A673 (cell line): ENCODE data around the gene DNAH3. TPM values are rescaled to one million over a fixed set of nuclear protein-coding genes. Genes with fewer than 3 reads are reported as not detected.

Source experiments
- BruUV-seq: library from RNA; stranded (reverse); fragments of 400-500 nt; replicated peaks from 2 replicates; lab custom pipeline; 2021; lab: Mats Ljungman, UMichigan
- CTCF ChIA-PET: fragments of 300-600 bp; sonication (Branson Sonifier 250); formaldehyde crosslinking; loops from one replicate; lab custom pipeline; 2022; ENCODE audit warnings: antibody characterized with exemption; lab: Charles Lee
- POLR2A ChIA-PET: fragments of 300-600 bp; sonication (Branson Sonifier 250); formaldehyde crosslinking; loops from one replicate; lab custom pipeline; 2022; ENCODE audit warnings: antibody characterized with exemption; ENCODE audit not compliant: low non-redundant PET; lab: Charles Lee
- DNase-seq: peaks from one replicate; pipeline ENCODE4 v3.0.0-alpha.2; 2015; ENCODE audit warnings: low spot score
- H3K27ac ChIP-seq: fragments of 200-600 bp; sonication (generic); 2 replicates; pipeline ENCODE4 v1.5.1; 2016; ENCODE audit warnings: mixed run types, low read depth, mild to moderate bottlenecking, mixed read lengths, antibody characterized with exemption, low read length; ENCODE audit not compliant: poor library complexity, severe bottlenecking
- H3K27me3 ChIP-seq: fragments of 200-600 bp; sonication (generic); replicated peaks from 2 replicates; pipeline ENCODE4 v1.6.1; 2017; ENCODE audit warnings: mixed run types, low read depth, mild to moderate bottlenecking, mixed read lengths, antibody characterized with exemption, low read length; ENCODE audit not compliant: insufficient read depth, poor library complexity
- H3K36me3 ChIP-seq: fragments of 200-600 bp; sonication (generic); 2 replicates; pipeline ENCODE4 v1.6.1; 2016; ENCODE audit warnings: mixed run types, mild to moderate bottlenecking, mixed read lengths, antibody characterized with exemption, low read length; ENCODE audit not compliant: insufficient read depth, poor library complexity, severe bottlenecking
- H3K4me1 ChIP-seq: fragments of 200-600 bp; sonication (generic); 2 replicates; pipeline ENCODE4 v1.6.1; 2017; ENCODE audit warnings: mixed run types, mild to moderate bottlenecking, mixed read lengths, antibody characterized with exemption, low read length; ENCODE audit not compliant: insufficient read depth, poor library complexity, severe bottlenecking
- H3K4me3 ChIP-seq: fragments of 200-600 bp; sonication (generic); 2 replicates; pipeline ENCODE4 v1.5.1; 2016; ENCODE audit warnings: low read depth, mixed run types, mild to moderate bottlenecking, mixed read lengths, low read length; ENCODE audit not compliant: poor library complexity, severe bottlenecking
- H3K9me3 ChIP-seq: fragments of 200-600 bp; sonication (generic); 2 replicates; pipeline ENCODE4 v1.6.1; 2016; ENCODE audit warnings: mixed run types, low read depth, mild to moderate bottlenecking, mixed read lengths, antibody characterized with exemption, low read length; ENCODE audit not compliant: poor library complexity, severe bottlenecking
- CTCF ChIP-seq: fragments of 300-800, 200-600 bp; sonication (generic); conservative IDR thresholded peaks from 2 replicates; pipeline ENCODE4 v1.5.1; 2017; ENCODE audit warnings: low read depth, mild to moderate bottlenecking, antibody characterized with exemption, low read length, moderate library complexity, mixed read lengths
- EZH2 ChIP-seq: fragments of 200-600 bp; sonication (generic); IDR thresholded peaks from 2 replicates; pipeline ENCODE4 v1.6.1; 2017; ENCODE audit warnings: borderline replicate concordance, low read depth, mild to moderate bottlenecking, mixed read lengths, antibody characterized with exemption, low read length; ENCODE audit not compliant: poor library complexity, severe bottlenecking
- intact Hi-C: fragments of 100-400 bp; cut with micrococcal nuclease; formaldehyde crosslinking; loops from one replicate; pipeline ENCODE4 v1.10.0; 2022; ENCODE audit not compliant: unreplicated experiment
- total RNA-seq: library from RNA; stranded (reverse); gene quantifications from 2 replicates; pipeline ENCODE4 v1.2.3, GENCODE V29; 2021

The DNAH3 gene
- total RNA-seq, 1 experiment from 2014 or later, result not detected

DNA sequence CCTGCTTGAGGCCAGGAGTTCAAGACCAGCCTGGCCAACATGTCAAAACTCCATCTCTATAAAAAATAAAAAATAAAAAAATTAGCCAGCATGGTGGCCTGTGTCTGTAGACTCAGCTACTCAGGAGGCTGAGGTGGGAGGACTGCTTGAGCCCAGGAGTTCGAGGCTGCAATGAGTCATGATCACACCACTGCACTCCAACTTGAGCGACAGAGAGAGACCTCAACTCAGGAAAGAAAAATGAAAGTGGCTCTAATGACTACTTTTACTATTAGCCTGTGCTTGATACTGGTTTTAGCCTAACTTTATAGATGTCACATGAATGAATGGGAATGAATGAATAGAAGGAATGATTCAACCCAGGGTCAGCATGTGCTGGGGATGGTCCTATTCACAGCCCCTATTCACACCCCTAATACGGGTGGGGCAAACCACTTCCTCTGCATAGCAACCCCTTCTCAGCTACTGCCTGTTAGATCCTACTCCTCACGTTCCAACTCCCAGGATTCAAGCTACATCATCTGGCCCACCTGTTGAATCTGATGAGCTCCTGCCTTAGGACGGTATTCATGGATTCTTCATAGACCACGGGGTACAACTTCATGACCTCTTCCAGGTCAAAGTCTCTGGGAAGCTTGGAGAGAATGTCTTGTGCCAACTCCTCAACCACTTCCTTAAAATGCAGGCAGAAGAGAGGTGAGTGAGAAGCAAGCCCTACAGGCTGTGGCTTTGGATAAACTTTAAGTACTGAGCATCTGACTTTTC is 209.6 kb downstream of the DNAH3 start:
- intact Hi-C loops, result loop anchor here (10.0 kb wide), 1 partner anchor 86 kb away; no protein-coding TSS in a partner anchor
- BruUV-seq, result no TSS peak
- ChIA-PET POLR2A (no interaction called here), CTCF (no interaction called here)
- H3K27ac ChIP-seq, result no peak overlapping the region
- TF ChIP-seq EZH2 (no peak), CTCF (no peak)
- H3K4me1 ChIP-seq, result no peaks in the 10 kb centered on the region
- no peak for DNase-seq
- no peak overlapping the region for H3K4me3 ChIP-seq
- H3K27me3 ChIP-seq, result no peaks in the 10 kb centered on the region
- no peaks in the 10 kb centered on the region for H3K9me3 ChIP-seq
- no peaks in the 10 kb centered on the region for H3K36me3 ChIP-seq

DNA sequence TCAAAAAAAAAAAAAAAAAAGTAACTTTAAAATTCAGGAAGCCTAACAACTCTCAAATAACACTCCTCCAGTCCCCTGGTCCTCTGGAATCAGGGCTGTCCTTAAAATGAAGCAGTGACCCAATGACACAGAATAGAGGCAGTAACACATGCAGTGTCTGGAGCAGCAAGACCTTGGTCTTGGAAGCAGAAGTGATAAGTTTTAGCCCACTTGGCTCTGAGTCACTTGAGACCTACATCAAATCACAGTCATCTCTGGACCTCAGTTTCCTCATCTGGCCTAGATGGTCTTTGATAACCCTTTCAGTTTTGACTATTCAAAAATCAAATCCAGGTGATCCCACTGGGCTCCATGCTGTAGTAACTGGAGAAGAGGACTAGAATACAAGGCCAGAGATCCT is 211.0 kb downstream of the DNAH3 start:
- ChIA-PET CTCF (no interaction called here), POLR2A (no interaction called here)
- no peaks in the 10 kb centered on the region for H3K27me3 ChIP-seq
- H3K4me3 ChIP-seq, result no peak overlapping the region
- TF ChIP-seq CTCF (no peak), EZH2 (no peak)
- no TSS peak for BruUV-seq
- H3K36me3 ChIP-seq, result no peaks in the 10 kb centered on the region
- no peaks in the 10 kb centered on the region for H3K4me1 ChIP-seq
- DNase-seq, result no peak
- H3K9me3 ChIP-seq, result no peaks in the 10 kb centered on the region
- intact Hi-C loops, result loop anchor here (10.0 kb wide), 1 partner anchor 85 kb away; no protein-coding TSS in a partner anchor
- no peak overlapping the region for H3K27ac ChIP-seq

DNA sequence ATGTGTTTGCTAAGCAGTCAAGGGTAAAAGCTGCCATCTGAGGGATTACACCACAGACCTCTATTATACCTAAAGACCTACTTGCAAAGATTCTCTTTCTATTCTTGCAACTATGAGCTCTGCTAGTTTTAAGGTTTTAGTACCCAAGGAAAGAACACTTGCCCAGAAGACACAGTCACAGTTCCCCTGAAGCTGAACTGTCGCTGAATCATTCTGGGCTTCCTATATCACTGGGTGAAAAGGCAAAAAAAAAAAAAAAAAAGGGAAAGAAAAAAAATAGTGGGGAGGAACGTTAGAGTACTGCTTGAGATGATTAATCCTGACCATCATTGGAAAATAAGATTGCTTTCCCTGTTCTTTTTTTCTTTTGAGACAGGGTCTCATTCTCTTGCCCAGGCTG is 212.2 kb downstream of the DNAH3 start:
- BruUV-seq, result no TSS peak
- Histone ChIP-seq H3K36me3 (no peaks in the 10 kb centered on the region), H3K4me1 (no peaks in the 10 kb centered on the region), H3K27me3 (no peaks in the 10 kb centered on the region), H3K4me3 (no peak overlapping the region), H3K27ac (no peak overlapping the region), H3K9me3 (no peaks in the 10 kb centered on the region)
- CTCF ChIA-PET, result no interaction called here
- DNase-seq, result no peak
- intact Hi-C loops, result no loop called here
- TF ChIP-seq EZH2 (no peak), CTCF (no peak)
- POLR2A ChIA-PET, result interaction anchor here (0.6 kb wide), 2 partner anchors 38 to 325 kb away, joined by 20 to 28 read pairs; partner anchors contain the start of genes DCUN1D3 and LYRM1
